Measurements from ENCODE around the gene ST8SIA5.

Gene ST8SIA5

DNA sequence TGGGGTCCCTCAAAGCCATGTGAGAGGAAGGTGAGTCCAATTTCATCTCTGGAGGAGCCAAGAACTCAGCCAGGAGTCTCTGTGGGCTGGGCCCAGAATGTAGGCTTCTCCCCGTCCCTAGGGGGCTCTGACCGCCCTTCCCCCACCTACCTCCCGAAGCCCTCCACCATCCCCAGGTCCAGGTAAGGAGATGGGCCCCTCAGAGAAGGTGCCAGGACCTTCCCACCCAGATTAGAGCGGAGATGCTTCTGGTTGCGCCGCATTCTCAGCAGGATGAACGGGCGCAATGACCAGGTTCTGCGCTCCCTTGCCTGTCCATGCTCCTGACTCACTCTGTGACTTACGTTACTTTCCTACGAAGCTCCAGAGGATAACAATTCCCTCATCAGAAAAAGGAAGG is 23.0 kb downstream of the ST8SIA5 start:
- TF ChIP-seq, protein P1, sequence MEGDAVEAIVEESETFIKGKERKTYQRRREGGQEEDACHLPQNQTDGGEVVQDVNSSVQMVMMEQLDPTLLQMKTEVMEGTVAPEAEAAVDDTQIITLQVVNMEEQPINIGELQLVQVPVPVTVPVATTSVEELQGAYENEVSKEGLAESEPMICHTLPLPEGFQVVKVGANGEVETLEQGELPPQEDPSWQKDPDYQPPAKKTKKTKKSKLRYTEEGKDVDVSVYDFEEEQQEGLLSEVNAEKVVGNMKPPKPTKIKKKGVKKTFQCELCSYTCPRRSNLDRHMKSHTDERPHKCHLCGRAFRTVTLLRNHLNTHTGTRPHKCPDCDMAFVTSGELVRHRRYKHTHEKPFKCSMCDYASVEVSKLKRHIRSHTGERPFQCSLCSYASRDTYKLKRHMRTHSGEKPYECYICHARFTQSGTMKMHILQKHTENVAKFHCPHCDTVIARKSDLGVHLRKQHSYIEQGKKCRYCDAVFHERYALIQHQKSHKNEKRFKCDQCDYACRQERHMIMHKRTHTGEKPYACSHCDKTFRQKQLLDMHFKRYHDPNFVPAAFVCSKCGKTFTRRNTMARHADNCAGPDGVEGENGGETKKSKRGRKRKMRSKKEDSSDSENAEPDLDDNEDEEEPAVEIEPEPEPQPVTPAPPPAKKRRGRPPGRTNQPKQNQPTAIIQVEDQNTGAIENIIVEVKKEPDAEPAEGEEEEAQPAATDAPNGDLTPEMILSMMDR (IDR thresholded peaks at IDR 0.05; ENCODE audit: insufficient read depth, low read length), result no peak
- TF ChIP-seq SPI1 (IDR thresholded peaks at IDR 0.05; ENCODE audit: borderline replicate concordance, low read depth), result no peak
- TF ChIP-seq, protein P2, sequence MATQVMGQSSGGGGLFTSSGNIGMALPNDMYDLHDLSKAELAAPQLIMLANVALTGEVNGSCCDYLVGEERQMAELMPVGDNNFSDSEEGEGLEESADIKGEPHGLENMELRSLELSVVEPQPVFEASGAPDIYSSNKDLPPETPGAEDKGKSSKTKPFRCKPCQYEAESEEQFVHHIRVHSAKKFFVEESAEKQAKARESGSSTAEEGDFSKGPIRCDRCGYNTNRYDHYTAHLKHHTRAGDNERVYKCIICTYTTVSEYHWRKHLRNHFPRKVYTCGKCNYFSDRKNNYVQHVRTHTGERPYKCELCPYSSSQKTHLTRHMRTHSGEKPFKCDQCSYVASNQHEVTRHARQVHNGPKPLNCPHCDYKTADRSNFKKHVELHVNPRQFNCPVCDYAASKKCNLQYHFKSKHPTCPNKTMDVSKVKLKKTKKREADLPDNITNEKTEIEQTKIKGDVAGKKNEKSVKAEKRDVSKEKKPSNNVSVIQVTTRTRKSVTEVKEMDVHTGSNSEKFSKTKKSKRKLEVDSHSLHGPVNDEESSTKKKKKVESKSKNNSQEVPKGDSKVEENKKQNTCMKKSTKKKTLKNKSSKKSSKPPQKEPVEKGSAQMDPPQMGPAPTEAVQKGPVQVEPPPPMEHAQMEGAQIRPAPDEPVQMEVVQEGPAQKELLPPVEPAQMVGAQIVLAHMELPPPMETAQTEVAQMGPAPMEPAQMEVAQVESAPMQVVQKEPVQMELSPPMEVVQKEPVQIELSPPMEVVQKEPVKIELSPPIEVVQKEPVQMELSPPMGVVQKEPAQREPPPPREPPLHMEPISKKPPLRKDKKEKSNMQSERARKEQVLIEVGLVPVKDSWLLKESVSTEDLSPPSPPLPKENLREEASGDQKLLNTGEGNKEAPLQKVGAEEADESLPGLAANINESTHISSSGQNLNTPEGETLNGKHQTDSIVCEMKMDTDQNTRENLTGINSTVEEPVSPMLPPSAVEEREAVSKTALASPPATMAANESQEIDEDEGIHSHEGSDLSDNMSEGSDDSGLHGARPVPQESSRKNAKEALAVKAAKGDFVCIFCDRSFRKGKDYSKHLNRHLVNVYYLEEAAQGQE (IDR thresholded peaks at IDR 0.05; ENCODE audit: insufficient replicate concordance, low read depth), result no peak
- TF ChIP-seq GABPA (IDR thresholded peaks at IDR 0.05; ENCODE audit: low read depth), result no peak
- no peak for TF ChIP-seq POLR2AphosphoS5 (IDR thresholded peaks at IDR 0.05; ENCODE audit: low read depth)
- no peak overlapping the region for H3K4me3 ChIP-seq (replicated peaks; ENCODE audit: insufficient read depth, low read length)

DNA sequence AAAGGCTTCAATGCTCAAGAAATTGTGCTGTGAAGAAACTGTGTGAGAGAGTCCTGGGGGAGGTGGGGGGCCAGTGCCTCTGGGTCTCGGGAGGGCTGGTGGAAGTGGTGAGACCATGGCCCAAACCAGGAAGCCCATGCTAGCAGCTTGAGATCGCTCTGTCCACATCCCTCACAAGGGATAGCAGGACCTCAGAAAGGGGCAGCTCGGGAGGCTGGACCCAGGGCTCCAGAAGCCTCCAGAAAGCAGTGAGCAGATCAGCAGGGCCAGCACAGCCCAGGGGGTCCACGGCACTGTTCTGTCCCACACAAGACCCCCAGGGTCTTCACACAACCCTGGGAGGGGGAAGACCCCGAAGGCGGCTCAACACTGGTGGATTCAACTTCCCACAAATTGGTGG is 24.1 kb downstream of the ST8SIA5 start:
- no peak for DNase-seq (ENCODE audit: low read depth in 1 of 2, low spot score in 1 of 2)
- no peak for TF ChIP-seq SPI1 (IDR thresholded peaks at IDR 0.05; ENCODE audit: borderline replicate concordance, low read depth)
- TF ChIP-seq, protein P1 (IDR thresholded peaks at IDR 0.05; ENCODE audit: insufficient read depth, low read length), result no peak
- no peak for TF ChIP-seq GABPA (IDR thresholded peaks at IDR 0.05; ENCODE audit: low read depth)
- TF ChIP-seq, protein P2 (IDR thresholded peaks at IDR 0.05; ENCODE audit: insufficient replicate concordance, low read depth), result no peak
- no peak for TF ChIP-seq POLR2AphosphoS5 (IDR thresholded peaks at IDR 0.05; ENCODE audit: low read depth)
- Histone ChIP-seq H3K4me3 (replicated peaks; ENCODE audit: insufficient read depth, low read length) (no peak overlapping the region), H3K27ac (replicated peaks) (no peak overlapping the region), H3K27me3 (ENCODE audit: insufficient read depth, poor library complexity, severe bottlenecking) (no peaks in the 10 kb centered on the region)

More for the DNA sequence above, 23.0 kb downstream of the ST8SIA5 start:
- Histone ChIP-seq H3K27me3 (ENCODE audit: insufficient read depth, poor library complexity, severe bottlenecking) (no peaks in the 10 kb centered on the region), H3K27ac (replicated peaks) (no peak overlapping the region)
- no peak for DNase-seq (ENCODE audit: low read depth in 1 of 2, low spot score in 1 of 2)

DNA sequence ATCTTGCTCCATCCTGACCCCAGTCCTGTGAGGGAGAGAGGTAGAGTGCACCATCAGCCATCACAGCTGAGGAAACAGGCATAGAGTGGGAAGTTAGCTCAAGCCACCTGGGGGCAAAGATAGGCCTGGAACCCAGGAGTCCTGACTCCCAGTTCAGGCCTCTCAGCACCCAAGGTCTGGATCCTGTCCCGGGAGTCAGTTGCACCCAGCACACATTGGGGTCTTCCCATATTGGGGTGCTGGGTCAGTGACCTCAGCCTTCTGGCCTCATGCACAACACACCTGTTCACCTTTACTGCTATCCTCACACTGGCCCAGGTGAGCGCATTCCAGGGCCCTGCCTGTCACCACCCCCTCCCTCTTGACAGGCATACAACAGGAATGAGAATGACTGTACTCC is 24.7 kb downstream of the ST8SIA5 start:
- Histone ChIP-seq H3K27me3 (ENCODE audit: insufficient read depth, poor library complexity, severe bottlenecking) (no peaks in the 10 kb centered on the region), H3K27ac (replicated peaks) (no peak overlapping the region), H3K4me3 (replicated peaks; ENCODE audit: insufficient read depth, low read length) (no peak overlapping the region)
- DNase-seq (ENCODE audit: low read depth in 1 of 2, low spot score in 1 of 2), result no peak
- TF ChIP-seq, protein P1 (IDR thresholded peaks at IDR 0.05; ENCODE audit: insufficient read depth, low read length), result no peak
- TF ChIP-seq, protein P2 (IDR thresholded peaks at IDR 0.05; ENCODE audit: insufficient replicate concordance, low read depth), result no peak
- TF ChIP-seq POLR2AphosphoS5 (IDR thresholded peaks at IDR 0.05; ENCODE audit: low read depth), result no peak
- TF ChIP-seq GABPA (IDR thresholded peaks at IDR 0.05; ENCODE audit: low read depth), result no peak
- no peak for TF ChIP-seq SPI1 (IDR thresholded peaks at IDR 0.05; ENCODE audit: borderline replicate concordance, low read depth)

Data from HL-60 (cell line).